ENCODE results near the gene BCL7C.

The BCL7C gene

GRCh38 chr16:30896261-30896888 lies 2.5 kb upstream of the BCL7C start, which contains the start of gene CTF1:
Gene CTF1, plus strand, starts transcription at chr16:30896614. Its CDS starts 30 bp downstream, at chr16:30896644.
- peak; percentile 72 for ATAC-seq
- TF ChIP-seq ZFP3 (CRISPR knock-in tag; IDR thresholded peaks at IDR 0.05), result 0 out of 2 replicates have a peak, but pooled peaks have one; percentile 23
- TF ChIP-seq PPARA (CRISPR knock-in tag; IDR thresholded peaks at IDR 0.05; ENCODE audit: borderline replicate concordance), result no peak
- TF ChIP-seq CSRNP3 (CRISPR knock-in tag; IDR thresholded peaks at IDR 0.05), result peak; percentile 73; the same call in 1 of the 2 replicates
- TF ChIP-seq PATZ1 (CRISPR knock-in tag; IDR thresholded peaks at IDR 0.05; ENCODE audit: borderline replicate concordance), result peak; percentile 81; the same call in 1 of the 2 replicates

- TF ChIP-seq PPARA (CRISPR knock-in tag; IDR thresholded peaks at IDR 0.05; ENCODE audit: borderline replicate concordance), result no peak
- TF ChIP-seq ZNF70 (CRISPR knock-in tag; IDR thresholded peaks at IDR 0.05), result no peak
- TF ChIP-seq CSRNP3 (CRISPR knock-in tag; IDR thresholded peaks at IDR 0.05), result no peak
- no peak for TF ChIP-seq TOX (CRISPR knock-in tag; IDR thresholded peaks at IDR 0.05; ENCODE audit: borderline replicate concordance)
- no peak for TF ChIP-seq OSR1 (CRISPR knock-in tag; IDR thresholded peaks at IDR 0.05)
- TF ChIP-seq ZNF565 (CRISPR knock-in tag; conservative IDR thresholded peaks at IDR 0.05; ENCODE audit: low read depth), result no peak
- TF ChIP-seq CREB5 (CRISPR knock-in tag; IDR thresholded peaks at IDR 0.05; ENCODE audit: low read depth), result no peak
- TF ChIP-seq RARB (CRISPR knock-in tag; IDR thresholded peaks at IDR 0.05), result no peak
- TF ChIP-seq ZFP3 (CRISPR knock-in tag; IDR thresholded peaks at IDR 0.05), result no peak
- TF ChIP-seq BACH2 (CRISPR knock-in tag; IDR thresholded peaks at IDR 0.05; ENCODE audit: borderline replicate concordance), result no peak
- no peak for TF ChIP-seq ZNF8 (CRISPR knock-in tag; IDR thresholded peaks at IDR 0.05)
- ATAC-seq, result no peak
These were observed 1.9 kb upstream of the BCL7C start for GRCh38 chr16:30895627-30896260.

GRCh38 chr16:30894540-30895368 lies 877 bp upstream of the BCL7C start:
- no peak for TF ChIP-seq ZFP3 (CRISPR knock-in tag; IDR thresholded peaks at IDR 0.05)
- no peak for TF ChIP-seq ZNF70 (CRISPR knock-in tag; IDR thresholded peaks at IDR 0.05)
- no peak for TF ChIP-seq ZNF8 (CRISPR knock-in tag; IDR thresholded peaks at IDR 0.05)
- no peak for TF ChIP-seq OSR1 (CRISPR knock-in tag; IDR thresholded peaks at IDR 0.05)
- no peak for TF ChIP-seq CSDC2 (CRISPR knock-in tag; IDR thresholded peaks at IDR 0.05)
- TF ChIP-seq ESRRG (CRISPR knock-in tag; IDR thresholded peaks at IDR 0.05), result no peak
- no peak for TF ChIP-seq RARB (CRISPR knock-in tag; IDR thresholded peaks at IDR 0.05)
- no peak for TF ChIP-seq ZFP30 (CRISPR knock-in tag; IDR thresholded peaks at IDR 0.05)
- TF ChIP-seq TCF4 (CRISPR knock-in tag; IDR thresholded peaks at IDR 0.05; ENCODE audit: borderline replicate concordance), result no peak
- TF ChIP-seq POU6F1 (CRISPR knock-in tag; IDR thresholded peaks at IDR 0.05; ENCODE audit: borderline replicate concordance, low read depth), result no peak
- no peak for TF ChIP-seq CSRNP3 (CRISPR knock-in tag; IDR thresholded peaks at IDR 0.05)
- no peak for ATAC-seq
